Mesothelial cell of epicardium (in vitro differentiated cells): ENCODE data around the gene C11orf98. TPM values are rescaled to one million over a fixed set of nuclear protein-coding genes. Genes with fewer than 3 reads are reported as not detected.

Experiments used
- DNase-seq, 2 experiments: peaks; one replicate each; pipeline ENCODE4 v3.0.0; 2021; ENCODE audit warnings: low spot score in 2 of 2; ENCODE audit not compliant: unreplicated experiment in 2 of 2
- H3K27ac Mint-ChIP-seq: 2 replicates; pipeline ENCODE4 v1.8.0; 2021; ENCODE audit warnings: mixed read lengths
- H3K27me3 Mint-ChIP-seq: 2 replicates; pipeline ENCODE4 v1.8.0; 2021; ENCODE audit warnings: low read depth, mixed read lengths
- H3K36me3 Mint-ChIP-seq: 2 replicates; pipeline ENCODE4 v1.8.0; 2021; ENCODE audit warnings: mixed read lengths
- H3K4me1 Mint-ChIP-seq: 2 replicates; pipeline ENCODE4 v1.8.0; 2021; ENCODE audit warnings: mixed read lengths
- H3K4me3 Mint-ChIP-seq: 2 replicates; pipeline ENCODE4 v1.8.0; 2021; ENCODE audit warnings: mild to moderate bottlenecking, moderate library complexity, mixed read lengths
- H3K9me3 Mint-ChIP-seq: 2 replicates; pipeline ENCODE4 v1.8.0; 2021; ENCODE audit warnings: mixed read lengths
- CTCF ChIP-seq: fragments of 200-600 bp; sonication (generic); IDR thresholded peaks from one replicate; pipeline ENCODE4 v1.5.0; 2021; ENCODE audit warnings: antibody characterized with exemption; ENCODE audit not compliant: unreplicated experiment
- total RNA-seq: library from RNA; stranded (reverse); gene quantifications from 3 replicates; pipeline ENCODE4 v1.2.1, GENCODE V29; 2021

C11orf98 gene
- total RNA-seq, 1 donor from 2014 or later: 47.0 TPM

DNA sequence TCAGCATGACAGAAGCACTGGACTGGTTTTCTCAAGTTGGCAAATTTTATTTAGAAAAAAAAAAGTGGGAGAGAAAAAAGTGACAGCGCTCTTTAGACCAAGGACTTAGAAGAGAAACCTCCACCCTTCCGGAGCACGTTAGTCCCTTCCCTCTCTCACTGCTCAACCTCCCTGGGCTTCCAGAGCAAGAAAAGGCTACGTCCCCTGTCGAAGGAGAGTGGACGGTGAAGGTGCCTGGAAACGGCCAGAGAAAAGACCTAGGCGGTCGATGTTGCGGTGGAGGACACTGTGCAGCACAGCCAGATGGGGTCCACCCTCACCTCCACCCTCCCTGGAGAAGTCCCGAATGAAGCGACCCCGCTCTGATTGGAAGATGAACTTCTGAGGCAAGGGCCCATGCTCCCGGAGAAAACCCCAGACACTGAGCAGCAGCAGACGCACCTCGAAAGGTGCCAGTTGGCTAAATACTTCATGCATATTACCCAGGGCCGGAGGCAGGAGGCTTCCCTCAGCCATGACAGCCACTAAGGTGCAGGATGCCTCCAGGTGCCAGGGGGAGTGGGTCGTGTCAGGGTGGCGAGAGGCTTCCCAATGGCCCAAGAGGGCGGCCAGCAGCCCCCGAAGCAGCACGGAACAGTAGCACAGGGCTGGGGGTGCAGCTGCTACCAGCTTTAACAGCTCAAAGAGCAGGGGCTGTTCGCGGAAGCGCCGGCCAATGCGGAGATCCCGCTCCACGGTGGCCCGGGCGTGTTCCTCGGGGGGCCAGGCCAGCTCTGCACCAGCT, 18.0 kb downstream of the C11orf98 start:
- H3K4me3 Mint-ChIP-seq: peak overlapping the region; percentile 92
- TF ChIP-seq CTCF: no peak
- no peaks in the 10 kb centered on the region for H3K9me3 Mint-ChIP-seq
- peaks cover 4% of the 10 kb centered on the region for H3K36me3 Mint-ChIP-seq
- peaks cover 15% of the 10 kb centered on the region for H3K4me1 Mint-ChIP-seq
- DNase-seq: no peak
- peak overlapping the region; percentile 96 for H3K27ac Mint-ChIP-seq
- no peaks in the 10 kb centered on the region for H3K27me3 Mint-ChIP-seq

DNA sequence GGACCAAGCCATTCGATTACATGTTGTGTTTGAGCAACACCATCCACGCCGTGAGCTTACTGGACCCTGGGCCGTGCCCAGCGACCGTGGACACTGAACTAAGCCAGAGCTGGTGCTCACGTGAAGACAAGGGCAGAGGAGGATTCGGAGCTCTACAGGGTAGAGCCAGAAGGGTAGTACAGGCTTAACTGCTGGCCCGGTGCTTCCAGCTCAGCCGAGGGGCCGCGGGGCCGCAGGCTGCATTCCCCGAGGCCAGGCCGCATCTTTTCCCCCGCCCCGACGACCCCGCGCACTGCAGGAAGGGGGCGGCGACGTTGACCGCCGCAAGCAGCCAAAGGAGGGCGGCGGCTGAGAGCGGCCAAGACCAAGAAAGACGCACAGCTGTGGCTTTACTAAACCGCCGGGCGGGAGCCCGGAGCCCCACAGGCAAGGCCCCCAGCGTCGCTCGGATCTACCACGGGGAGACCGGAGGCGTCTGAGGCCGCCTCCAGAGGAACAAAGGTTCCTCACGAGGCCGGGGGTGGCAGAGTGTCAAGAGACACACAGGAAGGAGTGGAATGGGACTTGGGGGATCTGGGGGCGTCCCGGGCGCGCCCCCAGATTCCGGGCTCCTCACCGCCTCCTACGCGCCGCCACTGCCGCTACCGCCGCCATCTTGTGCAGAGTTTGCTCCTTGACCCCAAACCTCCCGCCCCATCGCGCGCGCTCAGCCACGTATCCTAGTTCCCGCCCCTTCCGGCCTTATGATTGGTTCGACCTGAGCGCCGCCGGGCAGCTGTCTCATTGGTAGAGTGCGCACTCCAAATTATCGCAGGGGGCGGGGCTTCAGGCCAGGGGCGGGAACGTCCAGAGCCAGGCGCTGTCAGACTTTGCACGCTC, 18.8 kb downstream of the C11orf98 start, which contains the start of gene GANAB:
Gene GANAB (minus strand): TSS at position 668 of the 879 bp plus-strand sequence. CDS start 14 bp downstream, at position 654.
- H3K4me1 Mint-ChIP-seq: peaks cover 12% of the 10 kb centered on the region
- peak within 1 kb of the TSS; percentile 92 for H3K4me3 Mint-ChIP-seq
- peak within 1 kb of the TSS; percentile 96 for H3K27ac Mint-ChIP-seq
- H3K9me3 Mint-ChIP-seq: no peaks in the 10 kb centered on the region
- no peaks in the 10 kb centered on the region for H3K27me3 Mint-ChIP-seq
- peak; percentile 95 to 96 for DNase-seq
- H3K36me3 Mint-ChIP-seq: peaks cover 4% of the 10 kb centered on the region
- no peak for TF ChIP-seq CTCF

GRCh38 chr11:62645671-62645945, 19.4 kb downstream of the C11orf98 start:
- Mint-ChIP-seq H3K27me3 (no peaks in the 10 kb centered on the region), H3K4me1 (peaks cover 12% of the 10 kb centered on the region), H3K9me3 (no peaks in the 10 kb centered on the region), H3K27ac (peak overlapping the region; percentile 96), H3K4me3 (peak overlapping the region; percentile 92), H3K36me3 (peaks cover 4% of the 10 kb centered on the region)
- DNase-seq: no peak
- TF ChIP-seq CTCF: no peak

- H3K4me3 Mint-ChIP-seq: peak overlapping the region; percentile 24
- DNase-seq: no peak
- H3K27ac Mint-ChIP-seq: peak overlapping the region; percentile 59
- TF ChIP-seq CTCF: no peak
- peaks cover 12% of the 10 kb centered on the region for H3K4me1 Mint-ChIP-seq
- no peaks in the 10 kb centered on the region for H3K27me3 Mint-ChIP-seq
- H3K36me3 Mint-ChIP-seq: peaks cover 6% of the 10 kb centered on the region
- no peaks in the 10 kb centered on the region for H3K9me3 Mint-ChIP-seq
Measured at GRCh38 chr11:62644220-62644619, 20.8 kb downstream of the C11orf98 start.

GRCh38 chr11:62632492-62632891, 32.5 kb downstream of the C11orf98 start:
- TF ChIP-seq CTCF: no peak
- no peak for DNase-seq
- H3K9me3 Mint-ChIP-seq: no peaks in the 10 kb centered on the region
- H3K4me3 Mint-ChIP-seq: no peak overlapping the region
- peaks cover 51% of the 10 kb centered on the region for H3K36me3 Mint-ChIP-seq
- H3K4me1 Mint-ChIP-seq: no peaks in the 10 kb centered on the region
- no peaks in the 10 kb centered on the region for H3K27me3 Mint-ChIP-seq
- no peak overlapping the region for H3K27ac Mint-ChIP-seq
